GM18507 (cell line): ENCODE data around the gene DNASE1L2.

ENCODE experiments used
- DNase-seq: peaks from one replicate; pipeline ENCODE4 v3.0.0; 2011; ENCODE audit warnings: low read depth; ENCODE audit not compliant: insufficient read length; ENCODE audit errors: extremely low spot score
- FAIRE-seq: peaks from 2 replicates; lab custom pipeline; 2011; peaks lifted over from hg19 to GRCh38; lab: Jason Lieb, UNC

The DNASE1L2 gene

GRCh38 chr16:2214719-2214968, 21.6 kb upstream of the DNASE1L2 start, which contains the start of gene PGP:
PGP (minus strand) TSS chr16:2214840; CDS start chr16:2214777, 63 bp downstream.
- no peak for FAIRE-seq
- no peak for DNase-seq

GRCh38 chr16:2216330-2216729, 19.9 kb upstream of the DNASE1L2 start:
- FAIRE-seq (no peak), DNase-seq (no peak)

- peak; percentile 100 for DNase-seq
- peak; percentile 99 for FAIRE-seq
Measured at GRCh38 chr16:2223221-2223941, 12.9 kb upstream of the DNASE1L2 start, which contains the start of gene E4F1. E4F1 (plus strand) TSS chr16:2223591; CDS start chr16:2223614, 23 bp downstream.

- FAIRE-seq (no peak), DNase-seq (no peak)
Measured at GRCh38 chr16:2223942-2224486, 12.2 kb upstream of the DNASE1L2 start.

GRCh38 chr16:2226245-2226793, 9.9 kb upstream of the DNASE1L2 start:
- DNase-seq = no peak
- FAIRE-seq = no peak

GRCh38 chr16:2226918-2227317, 9.3 kb upstream of the DNASE1L2 start:
- no peak for FAIRE-seq
- no peak for DNase-seq

- no peak for DNase-seq
- FAIRE-seq = no peak
Measured at GRCh38 chr16:2228161-2228824, 8.0 kb upstream of the DNASE1L2 start.

GRCh38 chr16:2229091-2229490, 7.2 kb upstream of the DNASE1L2 start:
- DNase-seq (no peak), FAIRE-seq (no peak)

GRCh38 chr16:2229632-2230250, 6.5 kb upstream of the DNASE1L2 start:
- DNase-seq (no peak), FAIRE-seq (no peak)

GRCh38 chr16:2230376-2230775, 5.9 kb upstream of the DNASE1L2 start:
- FAIRE-seq (no peak), DNase-seq (no peak)

- no peak for DNase-seq
- FAIRE-seq = no peak
Measured at GRCh38 chr16:2231016-2231931, 5.0 kb upstream of the DNASE1L2 start.

- FAIRE-seq (no peak), DNase-seq (no peak)
Measured at GRCh38 chr16:2232094-2232990, 3.9 kb upstream of the DNASE1L2 start.

GRCh38 chr16:2233046-2233775, 3.0 kb upstream of the DNASE1L2 start:
- FAIRE-seq (no peak), DNase-seq (no peak)

- FAIRE-seq = no peak
- DNase-seq = no peak
Measured at GRCh38 chr16:2233872-2234812, 2.1 kb upstream of the DNASE1L2 start.

GRCh38 chr16:2234813-2235170, 1.5 kb upstream of the DNASE1L2 start:
- DNase-seq = no peak
- no peak for FAIRE-seq

- DNase-seq (no peak), FAIRE-seq (no peak)
Measured at GRCh38 chr16:2235234-2235651, 1.0 kb upstream of the DNASE1L2 start.
